Mesenchymal stem cell (in vitro differentiated cells and primary cell): Measurements from ENCODE around the gene ANKS1B.
"Not testable (repeated sequence)": the region's sequence is repeated elsewhere in the genome, so short reads cannot be mapped to it uniquely, and the experiment has no call there.

Experiments
- DNase-seq: peaks from one replicate; pipeline ENCODE4 v3.0.0-alpha.2; 2013
- H2AFZ ChIP-seq: one replicate; pipeline ENCODE4 v1.6.1; 2013; ENCODE audit warnings: low read depth, mild to moderate bottlenecking, control low read depth, inconsistent platforms, low read length, moderate library complexity
- H2AK5ac ChIP-seq: 2 replicates; pipeline ENCODE4 v1.6.1; 2013; ENCODE audit warnings: low read length, moderate library complexity, mild to moderate bottlenecking, inconsistent platforms; ENCODE audit not compliant: severe bottlenecking
- H2BK120ac ChIP-seq: one replicate; pipeline ENCODE4 v1.6.1; 2013; ENCODE audit warnings: low read depth, mild to moderate bottlenecking, inconsistent platforms, low read length, moderate library complexity
- H2BK12ac ChIP-seq, 2 experiments: one replicate each; pipeline ENCODE4 v1.6.1; 2013; ENCODE audit warnings: inconsistent platforms in 2 of 2, low read length in 2 of 2, mild to moderate bottlenecking in 2 of 2, moderate library complexity in 2 of 2, control low read depth in 1 of 2
- H2BK15ac ChIP-seq: one replicate; pipeline ENCODE4 v1.6.1; 2013; ENCODE audit warnings: mild to moderate bottlenecking, low read depth, inconsistent platforms; ENCODE audit not compliant: poor library complexity, severe bottlenecking
- H2BK5ac ChIP-seq: 2 replicates; pipeline ENCODE4 v1.6.1; 2013; ENCODE audit warnings: low read depth, mild to moderate bottlenecking, low read length, control low read depth, inconsistent platforms; ENCODE audit not compliant: poor library complexity, severe bottlenecking
- H3K14ac ChIP-seq, 2 experiments: one replicate each; pipeline ENCODE4 v1.6.1; 2013; ENCODE audit warnings: inconsistent platforms in 2 of 2, low read length in 2 of 2, control low read depth in 1 of 2, mild to moderate bottlenecking in 1 of 2, moderate library complexity in 1 of 2
- H3K18ac ChIP-seq, 2 experiments: one replicate each; pipeline ENCODE4 v1.6.1; 2013; ENCODE audit warnings: inconsistent platforms in 2 of 2, low read length in 2 of 2, control low read depth in 1 of 2, low read depth in 1 of 2, mild to moderate bottlenecking in 1 of 2
- H3K23ac ChIP-seq, 2 experiments: one replicate each; pipeline ENCODE4 v1.6.1; 2013; ENCODE audit warnings: inconsistent platforms in 2 of 2, low read length in 2 of 2, mild to moderate bottlenecking in 2 of 2, moderate library complexity in 2 of 2, control low read depth in 1 of 2
- H3K27ac ChIP-seq: 2 replicates; pipeline ENCODE4 v1.5.1; 2013; ENCODE audit warnings: mild to moderate bottlenecking, moderate library complexity, low read length, control low read depth, inconsistent platforms; ENCODE audit not compliant: poor library complexity, severe bottlenecking
- H3K27me3 ChIP-seq, 2 experiments: 2 replicates each; pipeline versions ENCODE4 v1.6.1 to v1.7.0; 2013; ENCODE audit warnings: low read length in 2 of 2, mild to moderate bottlenecking in 2 of 2, moderate library complexity in 2 of 2, control low read depth in 1 of 2, inconsistent platforms in 1 of 2; ENCODE audit not compliant: control insufficient read depth in 1 of 2, insufficient read depth in 1 of 2
- H3K36me3 ChIP-seq, 2 experiments: 2 replicates each; pipeline versions ENCODE4 v1.6.1 to v1.7.0; 2013; ENCODE audit warnings: low read length in 2 of 2, control low read depth in 1 of 2, inconsistent platforms in 1 of 2, low read depth in 1 of 2, mild to moderate bottlenecking in 1 of 2; ENCODE audit not compliant: insufficient read depth in 2 of 2, control insufficient read depth in 1 of 2
- H3K4ac ChIP-seq, 2 experiments: one replicate each; pipeline ENCODE4 v1.6.1; 2013; ENCODE audit warnings: inconsistent platforms in 2 of 2, low read length in 2 of 2, mild to moderate bottlenecking in 2 of 2, moderate library complexity in 2 of 2, control low read depth in 1 of 2, low read depth in 1 of 2
- H3K4me1 ChIP-seq: 2 replicates; pipeline ENCODE4 v1.6.1; 2013; ENCODE audit warnings: low read depth, low read length, control low read depth; ENCODE audit not compliant: control insufficient read depth, insufficient read depth
- H3K4me2 ChIP-seq: 2 replicates; pipeline ENCODE4 v1.6.1; 2013; ENCODE audit warnings: low read length, mild to moderate bottlenecking, inconsistent platforms; ENCODE audit not compliant: poor library complexity, severe bottlenecking
- H3K4me3 ChIP-seq, 2 experiments: 2 replicates each; pipeline versions ENCODE4 v1.5.1 to v1.7.0; 2013; ENCODE audit warnings: low read length in 2 of 2, mild to moderate bottlenecking in 2 of 2, control low read depth in 1 of 2, low read depth in 1 of 2; ENCODE audit not compliant: insufficient read depth in 1 of 2
- H3K79me1 ChIP-seq: replicated peaks from 2 replicates; pipeline ENCODE4 v1.6.1; 2013; ENCODE audit warnings: mild to moderate bottlenecking, control low read depth, low read length, inconsistent platforms; ENCODE audit not compliant: poor library complexity, severe bottlenecking
- H3K9ac ChIP-seq: 2 replicates; pipeline ENCODE4 v1.7.0; 2013; ENCODE audit warnings: mild to moderate bottlenecking, low read length, moderate library complexity
- H3K9me3 ChIP-seq: 2 replicates; pipeline ENCODE4 v1.7.0; 2013; ENCODE audit warnings: mild to moderate bottlenecking, low read length; ENCODE audit not compliant: control insufficient read depth
- H4K8ac ChIP-seq: one replicate; pipeline ENCODE4 v1.6.1; 2013; ENCODE audit warnings: inconsistent platforms, mild to moderate bottlenecking, low read length, moderate library complexity
- H4K91ac ChIP-seq: one replicate; pipeline ENCODE4 v1.6.1; 2013; ENCODE audit warnings: mild to moderate bottlenecking, low read length, inconsistent platforms
- WGBS: methylation state at CpG from one replicate; pipeline ENCODE4 v1.1.7; 2013; ENCODE audit warnings: mixed read lengths; 5-methylcytosine and 5-hydroxymethylcytosine counted together

ANKS1B gene

GRCh38 chr12:100024974-100025555 is 40.3 kb upstream of the ANKS1B start:
- H3K4me3 ChIP-seq: no peak overlapping the region

DNA sequence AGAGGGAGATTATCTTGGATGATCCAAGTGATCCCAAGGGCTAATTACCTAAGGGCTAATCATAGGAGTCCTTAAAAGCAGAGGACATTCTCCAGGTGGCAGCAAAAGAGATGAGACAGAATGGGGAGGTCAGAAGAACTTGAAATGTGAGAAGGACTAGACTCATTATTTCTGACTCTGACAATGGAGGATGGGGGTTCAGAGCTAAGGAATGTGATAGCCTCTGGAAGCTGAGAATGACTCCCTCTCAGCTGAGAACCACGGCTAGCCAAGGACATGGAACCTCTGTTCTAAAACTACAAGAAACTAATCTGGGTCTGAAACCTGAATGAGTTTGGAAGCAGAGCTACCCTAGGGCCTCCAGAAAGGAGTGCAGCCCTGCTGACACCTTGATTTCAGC is 35.6 kb upstream of the ANKS1B start:
- WGBS: 73% methylated on average over 1 of the region's 1 CpG
- no peak overlapping the region for H3K23ac ChIP-seq
- H3K27me3 ChIP-seq: no peaks in the 10 kb centered on the region
- no peak overlapping the region for H3K9ac ChIP-seq
- H3K27ac ChIP-seq: no peak overlapping the region
- H3K9me3 ChIP-seq: peaks cover 8% of the 10 kb centered on the region
- no peak for DNase-seq
- H4K8ac ChIP-seq: no peak overlapping the region
- H3K4me2 ChIP-seq: no peak overlapping the region
- H2AK5ac ChIP-seq: no peak overlapping the region
- H3K4ac ChIP-seq: no peak overlapping the region
- no peak overlapping the region for H2AFZ ChIP-seq
- no peak overlapping the region for H4K91ac ChIP-seq
- no peaks in the 10 kb centered on the region for H3K79me1 ChIP-seq
- no peak overlapping the region for H3K14ac ChIP-seq
- H2BK120ac ChIP-seq: no peak overlapping the region
- no peak overlapping the region for H3K4me3 ChIP-seq
- H3K4me1 ChIP-seq: no peaks in the 10 kb centered on the region
- no peak overlapping the region for H2BK5ac ChIP-seq
- H3K36me3 ChIP-seq: peaks cover 0 to 31% of the 10 kb centered on the region in 2 experiments
- H2BK15ac ChIP-seq: no peak overlapping the region
- peak overlapping the region in 1 of 2 experiments; percentile 22 for H3K18ac ChIP-seq
- no peak overlapping the region for H2BK12ac ChIP-seq

More at GRCh38 chr12:100024974-100025555, 40.3 kb upstream of the ANKS1B start:
- peak; percentile 29 for DNase-seq
- no peak overlapping the region for H2BK120ac ChIP-seq
- no peak overlapping the region for H4K91ac ChIP-seq
- no peak overlapping the region for H3K23ac ChIP-seq
- no peaks in the 10 kb centered on the region for H3K4me1 ChIP-seq
- no peak overlapping the region for H2BK5ac ChIP-seq
- H3K27ac ChIP-seq: no peak overlapping the region
- H3K18ac ChIP-seq: no peak overlapping the region
- no peaks in the 10 kb centered on the region for H3K27me3 ChIP-seq
- no peak overlapping the region for H3K4me2 ChIP-seq
- no peak overlapping the region for H2BK15ac ChIP-seq
- no peak overlapping the region for H2AK5ac ChIP-seq
- H3K9ac ChIP-seq: no peak overlapping the region
- no peak overlapping the region for H3K14ac ChIP-seq
- H3K79me1 ChIP-seq: no peaks in the 10 kb centered on the region
- H3K4ac ChIP-seq: no peak overlapping the region
- H3K36me3 ChIP-seq: peaks cover 0 to 26% of the 10 kb centered on the region in 2 experiments
- 90% methylated on average over 1 of the region's 2 CpGs for WGBS
- H3K9me3 ChIP-seq: peaks cover 8% of the 10 kb centered on the region
- H2BK12ac ChIP-seq: no peak overlapping the region
- no peak overlapping the region for H2AFZ ChIP-seq
- H4K8ac ChIP-seq: no peak overlapping the region

GRCh38 chr12:100017056-100017455 is 32.3 kb upstream of the ANKS1B start:
- Histone ChIP-seq H3K18ac (no peak overlapping the region), H3K14ac (no peak overlapping the region), H3K4me1 (no peaks in the 10 kb centered on the region), H3K9ac (no peak overlapping the region), H3K9me3 (peaks cover 2% of the 10 kb centered on the region), H3K79me1 (no peaks in the 10 kb centered on the region), H2AFZ (no peak overlapping the region), H2BK12ac (no peak overlapping the region), H3K23ac (no peak overlapping the region), H3K36me3 (peaks cover 0 to 12% of the 10 kb centered on the region in 2 experiments), H2BK5ac (no peak overlapping the region), H3K27me3 (no peaks in the 10 kb centered on the region), H3K4ac (no peak overlapping the region), H3K4me3 (no peak overlapping the region), H4K91ac (no peak overlapping the region), H4K8ac (no peak overlapping the region), H2BK120ac (no peak overlapping the region), H2AK5ac (no peak overlapping the region), H3K4me2 (no peak overlapping the region), H3K27ac (no peak overlapping the region), H2BK15ac (no peak overlapping the region)
- 82% methylated on average over 3 of the region's 3 CpGs for WGBS
- peak; percentile 15 for DNase-seq

GRCh38 chr12:100016304-100016703 is 31.6 kb upstream of the ANKS1B start:
- not testable (repeated sequence) for H3K36me3 ChIP-seq, H3K23ac ChIP-seq, H2BK120ac ChIP-seq, H2BK15ac ChIP-seq, H3K14ac ChIP-seq, H3K27ac ChIP-seq, H2AK5ac ChIP-seq, H3K4me1 ChIP-seq, DNase-seq, H3K4me2 ChIP-seq, H3K79me1 ChIP-seq, H2BK5ac ChIP-seq, H2AFZ ChIP-seq, H4K91ac ChIP-seq, H3K9ac ChIP-seq, H3K18ac ChIP-seq, H2BK12ac ChIP-seq, H3K4ac ChIP-seq, H3K9me3 ChIP-seq, H4K8ac ChIP-seq, H3K27me3 ChIP-seq, H3K4me3 ChIP-seq
- no CpG with 5 or more reads among the region's 4 CpGs for WGBS
